ENCODE measurements around the gene HEATR5A.
"Not testable (repeated sequence)": the region's sequence is repeated elsewhere in the genome, so short reads cannot be mapped to it uniquely, and the experiment has no call there.

HEATR5A gene

GRCh38 chr14:31255918-31256317 lies 164.4 kb downstream of the HEATR5A start:
- not testable (repeated sequence) for DNase-seq

GRCh38 chr14:31255286-31255685 lies 165.1 kb downstream of the HEATR5A start:
- DNase-seq, result no peak

GRCh38 chr14:31253746-31254471 lies 166.4 kb downstream of the HEATR5A start:
- DNase-seq, result no peak

GRCh38 chr14:31252865-31253264 lies 167.5 kb downstream of the HEATR5A start:
- no peak for DNase-seq

- DNase-seq, result no peak
These were observed 169.1 kb downstream of the HEATR5A start for GRCh38 chr14:31251028-31251958.

GRCh38 chr14:31244626-31245025 lies 175.7 kb downstream of the HEATR5A start:
- DNase-seq, result no peak

GRCh38 chr14:31243860-31244259 lies 176.5 kb downstream of the HEATR5A start:
- DNase-seq, result no peak

- DNase-seq, result not testable (repeated sequence)
These were observed 178.0 kb downstream of the HEATR5A start for GRCh38 chr14:31242161-31242940.

All from midbrain (tissue), 1 donor.